Epithelial cell of esophagus (primary cell): ENCODE results near the gene SLC25A43.
"Not testable (repeated sequence)": the region's sequence is repeated elsewhere in the genome, so short reads cannot be mapped to it uniquely, and the experiment has no call there.

Experiments used
- DNase-seq: peaks from one replicate; pipeline ENCODE4 v3.0.0; 2010; ENCODE audit warnings: low read depth
- H3K4me3 ChIP-seq: 2 replicates; pipeline ENCODE4 v1.5.1; 2011; ENCODE audit warnings: mild to moderate bottlenecking, low read length, control low read depth
- TF ChIP-seq, protein P1 (sequence below): IDR thresholded peaks from 2 replicates; pipeline ENCODE4 v1.5.1; 2011; ENCODE audit warnings: low read depth, mild to moderate bottlenecking, low read length, control low read depth, inconsistent platforms; ENCODE audit not compliant: insufficient read depth; ENCODE audit errors: missing control alignments

Gene SLC25A43

DNA sequence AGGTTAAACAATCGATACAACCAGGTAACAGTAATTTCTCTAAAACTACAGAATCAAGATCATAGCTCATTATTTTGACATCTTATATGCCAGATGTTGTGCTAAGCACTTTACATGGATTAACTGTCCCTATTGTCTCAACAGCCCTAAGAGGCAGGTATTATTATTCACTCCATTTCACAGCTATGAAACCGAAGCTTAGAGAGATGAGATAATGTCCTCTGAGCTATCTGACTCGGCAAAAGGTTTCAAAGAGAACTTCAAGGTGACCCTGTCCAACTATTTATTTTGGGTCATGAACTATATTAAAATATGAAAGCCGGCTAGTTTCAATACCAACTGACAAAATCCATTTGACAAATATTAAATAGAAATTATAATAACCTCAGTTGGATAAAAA is 79.4 kb downstream of the SLC25A43 start:
- H3K4me3 ChIP-seq: no peak overlapping the region
- TF ChIP-seq, protein P1, sequence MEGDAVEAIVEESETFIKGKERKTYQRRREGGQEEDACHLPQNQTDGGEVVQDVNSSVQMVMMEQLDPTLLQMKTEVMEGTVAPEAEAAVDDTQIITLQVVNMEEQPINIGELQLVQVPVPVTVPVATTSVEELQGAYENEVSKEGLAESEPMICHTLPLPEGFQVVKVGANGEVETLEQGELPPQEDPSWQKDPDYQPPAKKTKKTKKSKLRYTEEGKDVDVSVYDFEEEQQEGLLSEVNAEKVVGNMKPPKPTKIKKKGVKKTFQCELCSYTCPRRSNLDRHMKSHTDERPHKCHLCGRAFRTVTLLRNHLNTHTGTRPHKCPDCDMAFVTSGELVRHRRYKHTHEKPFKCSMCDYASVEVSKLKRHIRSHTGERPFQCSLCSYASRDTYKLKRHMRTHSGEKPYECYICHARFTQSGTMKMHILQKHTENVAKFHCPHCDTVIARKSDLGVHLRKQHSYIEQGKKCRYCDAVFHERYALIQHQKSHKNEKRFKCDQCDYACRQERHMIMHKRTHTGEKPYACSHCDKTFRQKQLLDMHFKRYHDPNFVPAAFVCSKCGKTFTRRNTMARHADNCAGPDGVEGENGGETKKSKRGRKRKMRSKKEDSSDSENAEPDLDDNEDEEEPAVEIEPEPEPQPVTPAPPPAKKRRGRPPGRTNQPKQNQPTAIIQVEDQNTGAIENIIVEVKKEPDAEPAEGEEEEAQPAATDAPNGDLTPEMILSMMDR: no peak

DNA sequence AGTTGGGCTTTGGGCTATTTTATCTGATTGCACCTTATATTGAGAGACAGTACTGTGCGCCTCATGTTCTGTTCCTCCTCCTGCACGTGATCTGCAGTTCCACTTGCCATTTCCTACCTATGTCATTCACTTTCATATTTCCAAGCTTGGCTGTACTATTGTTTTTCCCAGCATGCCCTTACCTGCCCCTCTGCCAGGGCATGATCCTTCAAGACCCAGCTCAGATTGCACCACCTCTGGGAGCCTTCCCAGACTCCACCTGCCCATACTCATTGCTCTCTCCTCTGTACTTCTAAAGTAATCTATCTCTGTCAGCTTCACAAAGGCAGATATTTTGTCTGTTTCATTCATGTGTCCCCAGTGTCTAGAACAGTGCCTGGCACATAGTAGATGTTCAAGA is 80.7 kb downstream of the SLC25A43 start:
- TF ChIP-seq, protein P1: no peak
- H3K4me3 ChIP-seq: no peak overlapping the region
- peak; percentile 90 for DNase-seq

More for the DNA sequence above, 79.4 kb downstream of the SLC25A43 start:
- DNase-seq: no peak

DNA sequence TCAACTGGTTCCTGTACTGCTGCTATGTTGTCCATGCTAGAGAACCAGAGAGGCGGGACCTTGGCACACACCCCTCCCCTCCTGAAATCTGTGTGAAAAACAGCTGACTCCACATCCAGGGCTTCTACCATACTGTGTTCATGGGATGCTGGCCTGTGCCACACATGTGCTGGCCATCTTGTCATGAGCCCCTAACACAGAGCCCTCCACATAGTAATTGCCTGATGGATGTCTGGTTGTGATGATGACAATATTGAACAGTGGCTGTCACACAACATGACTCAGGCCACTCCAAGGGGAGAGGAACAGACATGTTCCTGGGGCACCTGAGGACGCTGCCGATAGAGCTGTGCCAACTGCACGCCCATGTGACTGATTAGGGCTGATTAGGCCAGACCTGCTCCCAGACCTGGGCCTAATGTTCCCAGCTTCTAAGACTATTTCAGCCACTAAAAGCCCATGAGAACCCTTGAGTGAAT is 82.2 kb downstream of the SLC25A43 start:
- H3K4me3 ChIP-seq: no peak overlapping the region
- DNase-seq: peak; percentile 57
- TF ChIP-seq, protein P1: no peak

DNA sequence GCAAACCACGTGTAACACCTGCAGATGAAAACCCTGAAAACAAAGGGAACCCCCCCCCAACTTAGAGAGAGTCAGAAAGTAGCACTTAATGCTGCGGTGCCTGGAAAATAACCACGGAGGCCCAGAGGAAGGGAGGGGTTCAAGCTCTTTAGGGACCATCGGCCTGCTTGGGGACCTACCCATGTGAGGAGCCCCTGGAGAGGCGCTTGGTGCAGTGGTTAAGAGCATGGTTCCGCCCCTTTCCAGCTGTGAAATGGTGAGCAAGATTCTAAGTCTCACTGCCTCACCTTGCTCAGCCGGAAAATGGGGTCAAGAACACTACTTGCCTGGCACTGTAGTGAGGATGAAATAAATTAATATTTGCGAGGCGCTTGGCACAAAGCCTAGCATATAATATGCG is 82.9 kb downstream of the SLC25A43 start:
- H3K4me3 ChIP-seq: no peak overlapping the region
- TF ChIP-seq, protein P1: no peak
- DNase-seq: no peak

DNA sequence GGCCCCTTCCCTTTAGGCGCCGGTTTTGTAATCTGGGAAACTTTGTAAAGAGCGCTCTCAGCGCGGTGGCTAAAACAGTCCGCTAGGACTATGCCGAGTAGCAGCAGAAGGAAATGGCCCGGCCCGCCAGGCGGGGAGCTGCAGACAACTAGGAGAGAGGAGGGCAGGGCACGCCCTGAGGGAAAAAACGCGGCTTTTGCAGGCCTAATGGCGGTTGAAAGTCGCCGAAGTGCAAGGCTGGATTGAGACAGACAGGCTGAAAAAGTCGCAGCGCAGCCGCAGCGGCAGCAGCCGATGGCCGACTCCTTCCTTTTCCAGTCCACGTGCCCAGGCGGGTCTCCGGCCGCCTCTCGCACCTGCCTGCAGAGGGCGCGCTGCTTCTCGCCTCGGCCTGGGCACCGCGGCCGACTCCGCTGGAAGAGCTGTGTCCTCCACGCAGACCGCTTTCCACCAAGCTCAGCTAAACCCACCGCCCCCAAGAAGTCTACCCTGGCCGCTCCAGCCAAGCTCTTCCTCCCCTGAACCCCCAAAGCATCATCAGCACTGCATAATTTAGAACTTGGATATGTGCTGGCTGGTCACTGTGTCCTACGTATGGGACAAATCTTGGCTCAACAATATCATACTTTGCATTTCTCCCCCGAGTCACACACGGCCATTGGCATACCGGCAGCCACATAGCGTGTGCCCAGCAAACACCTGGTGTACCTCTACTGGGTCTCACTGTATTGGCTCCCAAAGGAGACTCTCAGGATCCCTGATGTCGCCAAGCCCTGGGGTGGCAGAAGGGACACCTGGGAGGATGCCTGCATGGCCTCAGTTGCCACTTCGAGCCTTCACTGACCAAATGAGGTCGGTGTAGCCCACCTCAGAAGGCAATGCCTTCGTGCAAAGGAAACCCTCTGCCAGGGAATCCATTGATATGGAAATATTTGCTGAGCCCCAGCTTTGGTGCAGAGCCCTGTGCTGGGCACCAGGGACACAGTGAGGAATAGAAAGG is 83.6 kb downstream of the SLC25A43 start:
- TF ChIP-seq, protein P1: peak; percentile 46
- DNase-seq: peak; percentile 59
- no peak overlapping the region for H3K4me3 ChIP-seq

DNA sequence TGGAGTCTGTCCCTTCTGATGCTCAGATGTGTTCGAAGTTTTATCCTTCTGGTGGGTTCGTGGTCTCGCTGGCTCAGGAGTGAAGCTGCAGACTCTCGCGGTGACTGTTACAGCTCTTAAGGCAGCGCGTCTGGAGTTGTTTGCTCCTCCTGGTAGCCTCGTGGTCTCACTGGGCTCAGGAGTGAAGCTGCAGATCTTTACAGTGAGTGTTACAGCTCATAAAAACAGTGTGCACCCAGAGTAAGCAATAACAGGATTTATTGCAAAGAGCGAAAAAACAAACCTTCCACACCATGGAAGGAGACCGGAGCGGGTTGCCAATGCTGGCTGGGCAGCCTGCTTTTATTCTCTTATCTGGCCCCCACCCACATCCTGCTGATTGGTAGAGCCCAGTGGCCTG is 87.6 kb downstream of the SLC25A43 start:
- no peak overlapping the region for H3K4me3 ChIP-seq
- TF ChIP-seq, protein P1: no peak
- no peak for DNase-seq

DNA sequence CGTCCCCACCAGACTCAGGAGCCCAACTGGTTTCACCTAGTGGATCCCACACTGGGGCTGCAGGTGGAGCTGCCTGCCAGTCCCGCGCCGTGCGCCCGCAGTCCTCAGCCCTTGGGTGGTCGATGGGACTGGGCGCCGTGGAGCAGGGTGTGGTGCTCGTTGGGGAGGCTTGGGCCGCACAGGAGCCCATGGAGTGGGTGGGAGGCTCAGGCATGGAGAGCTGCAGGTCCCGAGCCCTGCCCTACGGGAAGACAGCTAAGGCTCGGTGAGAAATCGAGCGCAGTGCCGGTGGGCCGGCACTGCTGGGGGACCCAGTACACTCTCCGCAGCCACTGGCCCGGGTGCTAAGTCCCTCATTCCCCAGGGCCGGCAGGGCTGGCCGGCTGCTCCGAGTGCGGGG is 88.6 kb downstream of the SLC25A43 start:
- H3K4me3 ChIP-seq, DNase-seq: not testable (repeated sequence)
